Measurements from ENCODE around the gene HBA2.
"Not testable (repeated sequence)": the region's sequence is repeated elsewhere in the genome, so short reads cannot be mapped to it uniquely, and the experiment has no call there.

HBA2 gene

GRCh38 chr16:175011-175949 lies 2.6 kb downstream of the HBA2 start:
- H3K9me3 ChIP-seq (ENCODE audit: control insufficient read depth in 1 of 2, low read length in 2 of 2), result no peaks in the 10 kb centered on the region
- no peak overlapping the region for H3K4me3 ChIP-seq (ENCODE audit: low read depth in 1 of 2, low read length in 2 of 2)
- peaks cover 36 to 41% of the 10 kb centered on the region in 2 donors for H3K27me3 ChIP-seq (ENCODE audit: control insufficient read depth in 1 of 2, insufficient read depth in 2 of 2, low read length in 2 of 2)
- H3K4me1 ChIP-seq (ENCODE audit: control insufficient read depth in 1 of 2, insufficient read depth in 2 of 2, low read length in 2 of 2), result no peaks in the 10 kb centered on the region
- H3K27ac ChIP-seq (ENCODE audit: low read depth, low read length), result no peak overlapping the region
- H3K36me3 ChIP-seq (ENCODE audit: control insufficient read depth in 1 of 2, insufficient read depth in 2 of 2, low read length in 2 of 2), result no peaks in the 10 kb centered on the region
- H3K9ac ChIP-seq (ENCODE audit: low read depth in 1 of 2, low read length in 2 of 2), result no peak overlapping the region

- H3K9ac ChIP-seq (ENCODE audit: low read depth in 1 of 2, low read length in 2 of 2); H3K9me3 ChIP-seq (ENCODE audit: control insufficient read depth in 1 of 2, low read length in 2 of 2); H3K36me3 ChIP-seq (ENCODE audit: control insufficient read depth in 1 of 2, insufficient read depth in 2 of 2, low read length in 2 of 2); H3K4me3 ChIP-seq (ENCODE audit: low read depth in 1 of 2, low read length in 2 of 2); H3K27ac ChIP-seq (ENCODE audit: low read depth, low read length); H3K4me1 ChIP-seq (ENCODE audit: control insufficient read depth in 1 of 2, insufficient read depth in 2 of 2, low read length in 2 of 2): not testable (repeated sequence)
- H3K27me3 ChIP-seq (ENCODE audit: control insufficient read depth in 1 of 2, insufficient read depth in 2 of 2, low read length in 2 of 2), result peaks cover 38 to 43% of the 10 kb centered on the region in 2 donors
Observed at GRCh38 chr16:176006-176405, 3.3 kb downstream of the HBA2 start.

GRCh38 chr16:176477-177382 lies 4.1 kb downstream of the HBA2 start, which contains the start of gene HBA1:
HBA1 (plus strand) TSS chr16:176680; CDS start chr16:176717, 37 bp downstream.
- not testable (repeated sequence) for H3K4me3 ChIP-seq (ENCODE audit: low read depth in 1 of 2, low read length in 2 of 2); H3K9me3 ChIP-seq (ENCODE audit: control insufficient read depth in 1 of 2, low read length in 2 of 2); H3K36me3 ChIP-seq (ENCODE audit: control insufficient read depth in 1 of 2, insufficient read depth in 2 of 2, low read length in 2 of 2); H3K27ac ChIP-seq (ENCODE audit: low read depth, low read length); H3K9ac ChIP-seq (ENCODE audit: low read depth in 1 of 2, low read length in 2 of 2)
- H3K4me1 ChIP-seq (ENCODE audit: control insufficient read depth in 1 of 2, insufficient read depth in 2 of 2, low read length in 2 of 2), result peaks cover 9 to 13% of the 10 kb centered on the region in 2 donors
- H3K27me3 ChIP-seq (ENCODE audit: control insufficient read depth in 1 of 2, insufficient read depth in 2 of 2, low read length in 2 of 2), result peaks cover 39 to 45% of the 10 kb centered on the region in 2 donors

- Histone ChIP-seq H3K27me3 (ENCODE audit: control insufficient read depth in 1 of 2, insufficient read depth in 2 of 2, low read length in 2 of 2) (peaks cover 39 to 45% of the 10 kb centered on the region in 2 donors), H3K9me3 (ENCODE audit: control insufficient read depth in 1 of 2, low read length in 2 of 2) (no peaks in the 10 kb centered on the region), H3K4me3 (ENCODE audit: low read depth in 1 of 2, low read length in 2 of 2) (no peak overlapping the region), H3K27ac (ENCODE audit: low read depth, low read length) (no peak overlapping the region), H3K4me1 (ENCODE audit: control insufficient read depth in 1 of 2, insufficient read depth in 2 of 2, low read length in 2 of 2) (peaks cover 10 to 14% of the 10 kb centered on the region in 2 donors), H3K36me3 (ENCODE audit: control insufficient read depth in 1 of 2, insufficient read depth in 2 of 2, low read length in 2 of 2) (no peaks in the 10 kb centered on the region), H3K9ac (ENCODE audit: low read depth in 1 of 2, low read length in 2 of 2) (no peak overlapping the region)
Observed at GRCh38 chr16:177394-177822, 4.7 kb downstream of the HBA2 start.

GRCh38 chr16:177981-178667 lies 5.4 kb downstream of the HBA2 start:
- Histone ChIP-seq H3K4me1 (ENCODE audit: control insufficient read depth in 1 of 2, insufficient read depth in 2 of 2, low read length in 2 of 2) (peaks cover 10 to 14% of the 10 kb centered on the region in 2 donors), H3K27ac (ENCODE audit: low read depth, low read length) (no peak overlapping the region), H3K9ac (ENCODE audit: low read depth in 1 of 2, low read length in 2 of 2) (no peak overlapping the region), H3K36me3 (ENCODE audit: control insufficient read depth in 1 of 2, insufficient read depth in 2 of 2, low read length in 2 of 2) (no peaks in the 10 kb centered on the region), H3K4me3 (ENCODE audit: low read depth in 1 of 2, low read length in 2 of 2) (no peak overlapping the region), H3K27me3 (ENCODE audit: control insufficient read depth in 1 of 2, insufficient read depth in 2 of 2, low read length in 2 of 2) (peaks cover 39 to 45% of the 10 kb centered on the region in 2 donors), H3K9me3 (ENCODE audit: control insufficient read depth in 1 of 2, low read length in 2 of 2) (no peaks in the 10 kb centered on the region)

- no peak overlapping the region for H3K27ac ChIP-seq (ENCODE audit: low read depth, low read length)
- H3K27me3 ChIP-seq (ENCODE audit: control insufficient read depth in 1 of 2, insufficient read depth in 2 of 2, low read length in 2 of 2), result peaks cover 39 to 41% of the 10 kb centered on the region in 2 donors
- peaks cover 10 to 14% of the 10 kb centered on the region in 2 donors for H3K4me1 ChIP-seq (ENCODE audit: control insufficient read depth in 1 of 2, insufficient read depth in 2 of 2, low read length in 2 of 2)
- no peaks in the 10 kb centered on the region for H3K36me3 ChIP-seq (ENCODE audit: control insufficient read depth in 1 of 2, insufficient read depth in 2 of 2, low read length in 2 of 2)
- H3K9ac ChIP-seq (ENCODE audit: low read depth in 1 of 2, low read length in 2 of 2), result no peak overlapping the region
- no peaks in the 10 kb centered on the region for H3K9me3 ChIP-seq (ENCODE audit: control insufficient read depth in 1 of 2, low read length in 2 of 2)
- no peak overlapping the region for H3K4me3 ChIP-seq (ENCODE audit: low read depth in 1 of 2, low read length in 2 of 2)
Observed at GRCh38 chr16:178668-179015, 6.0 kb downstream of the HBA2 start.

- Histone ChIP-seq H3K9me3 (ENCODE audit: control insufficient read depth in 1 of 2, low read length in 2 of 2) (no peaks in the 10 kb centered on the region), H3K27ac (ENCODE audit: low read depth, low read length) (no peak overlapping the region), H3K4me1 (ENCODE audit: control insufficient read depth in 1 of 2, insufficient read depth in 2 of 2, low read length in 2 of 2) (peaks cover 10 to 14% of the 10 kb centered on the region in 2 donors), H3K4me3 (ENCODE audit: low read depth in 1 of 2, low read length in 2 of 2) (no peak overlapping the region), H3K36me3 (ENCODE audit: control insufficient read depth in 1 of 2, insufficient read depth in 2 of 2, low read length in 2 of 2) (no peaks in the 10 kb centered on the region), H3K27me3 (ENCODE audit: control insufficient read depth in 1 of 2, insufficient read depth in 2 of 2, low read length in 2 of 2) (peaks cover 39 to 41% of the 10 kb centered on the region in 2 donors), H3K9ac (ENCODE audit: low read depth in 1 of 2, low read length in 2 of 2) (no peak overlapping the region)
Observed at GRCh38 chr16:179211-180092, 6.8 kb downstream of the HBA2 start.

- no peak within 1 kb of the TSS for H3K27ac ChIP-seq (ENCODE audit: low read depth, low read length)
- H3K9ac ChIP-seq (ENCODE audit: low read depth in 1 of 2, low read length in 2 of 2), result no peak within 1 kb of the TSS
- peaks cover 10 to 14% of the 10 kb centered on the region in 2 donors for H3K4me1 ChIP-seq (ENCODE audit: control insufficient read depth in 1 of 2, insufficient read depth in 2 of 2, low read length in 2 of 2)
- H3K27me3 ChIP-seq (ENCODE audit: control insufficient read depth in 1 of 2, insufficient read depth in 2 of 2, low read length in 2 of 2), result peaks cover 34 to 37% of the 10 kb centered on the region in 2 donors
- H3K36me3 ChIP-seq (ENCODE audit: control insufficient read depth in 1 of 2, insufficient read depth in 2 of 2, low read length in 2 of 2), result no peaks in the 10 kb centered on the region
- H3K4me3 ChIP-seq (ENCODE audit: low read depth in 1 of 2, low read length in 2 of 2), result peak within 1 kb of the TSS; percentile 15 to 50
- no peaks in the 10 kb centered on the region for H3K9me3 ChIP-seq (ENCODE audit: control insufficient read depth in 1 of 2, low read length in 2 of 2)
Observed at GRCh38 chr16:180101-180675, 7.5 kb downstream of the HBA2 start, which contains the start of gene HBQ1. HBQ1 (plus strand) TSS chr16:180459; CDS start chr16:180487, 28 bp downstream.

All from duodenal mucosa (tissue), 2 donors.